PC-3 (cell line): ENCODE results near the gene BACE2. TPM values are rescaled to one million over a fixed set of nuclear protein-coding genes. Genes with fewer than 3 reads are reported as not detected.

Experiments used
- ATAC-seq: fragments of 200-7000 bp; cut with Tn5 transposase; 2 replicates; pipeline ENCODE4 v1.9.1; 2020; ENCODE audit warnings: mild to moderate bottlenecking, moderate library complexity
- BruUV-seq: library from RNA; stranded (reverse); fragments of 400-500 nt; replicated peaks from 2 replicates; lab custom pipeline; 2021; lab: Mats Ljungman, UMichigan
- CTCF ChIA-PET: fragments of 300-600 bp; sonication (Branson Sonifier 250); formaldehyde crosslinking; loops from one replicate; lab custom pipeline; 2022; ENCODE audit warnings: antibody characterized with exemption; lab: Charles Lee
- POLR2A ChIA-PET: fragments of 300-600 bp; sonication (Branson Sonifier 250); formaldehyde crosslinking; loops from one replicate; lab custom pipeline; 2022; ENCODE audit warnings: antibody characterized with exemption; ENCODE audit not compliant: unreplicated experiment; lab: Charles Lee
- DNase-seq: peaks from one replicate; pipeline ENCODE4 v3.0.0-alpha.2; 2015
- H2AFZ ChIP-seq: fragments of 300-600 bp; sonication (generic); 2 replicates; pipeline ENCODE4 v1.6.0; 2016; ENCODE audit warnings: antibody characterized with exemption, low read length
- H3F3A ChIP-seq: fragments of 300-600 bp; sonication (generic); one replicate; pipeline ENCODE4 v1.6.0; 2017; ENCODE audit warnings: antibody characterized with exemption, low read length, control low read depth, mild to moderate bottlenecking; ENCODE audit not compliant: unreplicated experiment
- H3K27ac ChIP-seq: fragments of 300-600 bp; sonication (generic); 2 replicates; pipeline ENCODE4 v1.5.1; 2016; ENCODE audit warnings: mild to moderate bottlenecking, low read length
- H3K27me3 ChIP-seq: fragments of 300-600 bp; sonication (generic); 2 replicates; pipeline ENCODE4 v1.6.1; 2016; ENCODE audit warnings: low read length, mixed read lengths
- H3K36me3 ChIP-seq: fragments of 300-600 bp; sonication (generic); 2 replicates; pipeline ENCODE4 v1.6.1; 2016; ENCODE audit warnings: low read depth, mixed run types, low read length, mixed read lengths
- H3K4me1 ChIP-seq: fragments of 300-600 bp; sonication (generic); 2 replicates; pipeline ENCODE4 v1.5.1; 2016; ENCODE audit warnings: low read length; ENCODE audit not compliant: insufficient read depth
- H3K4me2 ChIP-seq: fragments of 300-600 bp; sonication (generic); 2 replicates; pipeline ENCODE4 v1.6.0; 2016; ENCODE audit warnings: low read length
- H3K4me3 ChIP-seq: fragments of 300-600 bp; sonication (generic); 2 replicates; pipeline ENCODE4 v1.5.1; 2016; ENCODE audit warnings: mild to moderate bottlenecking, low read length, mixed read lengths
- H3K79me2 ChIP-seq: fragments of 300-600 bp; sonication (generic); 2 replicates; pipeline ENCODE4 v1.6.1; 2017; ENCODE audit warnings: low read length, mixed read lengths
- H3K9ac ChIP-seq: fragments of 300-600 bp; sonication (generic); 2 replicates; pipeline ENCODE4 v1.6.0; 2016; ENCODE audit warnings: mild to moderate bottlenecking, low read length
- H3K9me2 ChIP-seq: fragments of 300-600 bp; sonication (generic); replicated peaks from 2 replicates; pipeline ENCODE4 v1.6.1; 2016; ENCODE audit warnings: mixed run types, low read length, mixed read lengths
- H3K9me3 ChIP-seq: fragments of 300-600 bp; sonication (generic); 2 replicates; pipeline ENCODE4 v1.6.1; 2016; ENCODE audit warnings: low read length, mixed read lengths
- H4K20me1 ChIP-seq: fragments of 300-600 bp; sonication (generic); 2 replicates; pipeline ENCODE4 v1.6.1; 2016; ENCODE audit warnings: low read length, mixed read lengths
- CTCF ChIP-seq: fragments of 300-600 bp; sonication (generic); conservative IDR thresholded peaks from 2 replicates; pipeline ENCODE4 v1.5.1; 2017; ENCODE audit warnings: antibody characterized with exemption, low read depth, mild to moderate bottlenecking, low read length
- EZH2 ChIP-seq: fragments of 300-600 bp; sonication (generic); IDR thresholded peaks from one replicate; pipeline ENCODE4 v1.6.1; 2017; ENCODE audit warnings: antibody characterized with exemption, mild to moderate bottlenecking, low read length; ENCODE audit not compliant: unreplicated experiment
- EZH2phosphoT487 ChIP-seq: fragments of 300-600 bp; sonication (generic); IDR thresholded peaks from 2 replicates; pipeline ENCODE4 v1.6.1; 2018; ENCODE audit warnings: mild to moderate bottlenecking, antibody characterized with exemption, low read length, borderline replicate concordance
- intact Hi-C: fragments of 100-400 bp; cut with micrococcal nuclease; formaldehyde crosslinking; loops from 2 replicates; pipeline ENCODE4 v1.9.0; 2023
- total RNA-seq: library from RNA; depleted of rRNA; stranded (reverse); fragments of >200 nt; gene quantifications from 2 replicates; pipeline ENCODE4 v1.2.3, GENCODE V29; 2014

Gene BACE2
- total RNA-seq, 1 experiment from 2014 or later = 89.2 TPM

- Histone ChIP-seq H3F3A (no peaks in the 10 kb centered on the region), H3K4me2 (peak overlapping the region; percentile 92), H3K4me3 (peak overlapping the region; percentile 80), H3K27me3 (no peaks in the 10 kb centered on the region), H3K9me3 (no peaks in the 10 kb centered on the region), H3K27ac (peak overlapping the region; percentile 33), H3K36me3 (no peaks in the 10 kb centered on the region), H2AFZ (peak overlapping the region; percentile 37; the same call in 1 of the 2 replicates), H3K79me2 (peaks cover 52% of the 10 kb centered on the region), H4K20me1 (no peaks in the 10 kb centered on the region), H3K4me1 (peaks cover 50% of the 10 kb centered on the region), H3K9ac (peak overlapping the region; percentile 68), H3K9me2 (no peaks in the 10 kb centered on the region)
- DNase-seq (no peak), ATAC-seq (no peak)
- TF ChIP-seq CTCF (no peak), EZH2 (no peak), EZH2phosphoT487 (no peak)
- intact Hi-C loops = loop anchor here (5.0 kb wide), 1 partner anchor 253 kb away; no protein-coding TSS in a partner anchor
- BruUV-seq = TSS peak; percentile 41
- ChIA-PET CTCF (interaction anchor here (0.7 to 1.3 kb wide), 2 partner anchors 114 to 443 kb away, joined by 3 to 11 read pairs; no protein-coding TSS in a partner anchor), POLR2A (no interaction called here)
These were observed 1.3 kb downstream of the BACE2 start for GRCh38 chr21:41169258-41169576.

DNA sequence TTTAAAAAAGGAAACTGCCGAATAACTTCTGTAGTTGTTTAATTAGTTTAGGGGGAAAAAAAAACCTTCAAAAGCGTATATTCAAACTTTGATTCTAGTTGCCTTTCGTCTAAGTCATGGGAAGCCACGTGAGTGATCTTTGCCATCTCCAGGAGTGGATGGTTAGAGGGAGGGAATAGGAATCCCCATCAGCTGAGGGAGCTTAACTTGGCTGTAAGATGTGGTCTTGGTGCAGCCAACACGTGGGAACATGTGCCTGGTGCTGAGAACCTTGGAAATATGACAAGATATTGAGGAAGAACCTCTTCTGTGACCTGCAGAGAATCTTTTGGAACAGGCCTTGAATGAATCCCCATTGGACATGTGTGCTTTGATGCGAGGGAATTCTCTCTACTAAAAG, 1.7 kb downstream of the BACE2 start:
- intact Hi-C loops = loop anchor here (1.0 to 5.0 kb wide), 6 partner anchors 27 to 763 kb away; partner anchors contain the start of gene MX2
- peak overlapping the region; percentile 92 for H3K4me2 ChIP-seq

More for the DNA sequence above, 1.7 kb downstream of the BACE2 start:
- Histone ChIP-seq H3K4me1 (peaks cover 45% of the 10 kb centered on the region), H3K27ac (0 out of 2 replicates have a peak overlapping the region, but pooled peaks have one; percentile 2), H3K9ac (peak overlapping the region; percentile 68), H3K9me2 (no peaks in the 10 kb centered on the region), H3K79me2 (peaks cover 57% of the 10 kb centered on the region), H2AFZ (no peak overlapping the region), H3K36me3 (no peaks in the 10 kb centered on the region), H3F3A (no peaks in the 10 kb centered on the region), H3K27me3 (no peaks in the 10 kb centered on the region), H4K20me1 (no peaks in the 10 kb centered on the region), H3K9me3 (no peaks in the 10 kb centered on the region), H3K4me3 (peak overlapping the region; percentile 80)
- DNase-seq = no peak
- no peak for ATAC-seq
- TF ChIP-seq EZH2phosphoT487 (no peak), CTCF (no peak), EZH2 (no peak)
- BruUV-seq = no TSS peak
- ChIA-PET POLR2A (no interaction called here), CTCF (interaction anchor here (0.6 kb wide), 1 partner anchor 422 kb away, joined by 5 read pairs; no protein-coding TSS in a partner anchor)
